ENCODE data around the gene OR2T2.
"Not testable (repeated sequence)": the region's sequence is repeated elsewhere in the genome, so short reads cannot be mapped to it uniquely, and the experiment has no call there.

The OR2T2 gene

DNA sequence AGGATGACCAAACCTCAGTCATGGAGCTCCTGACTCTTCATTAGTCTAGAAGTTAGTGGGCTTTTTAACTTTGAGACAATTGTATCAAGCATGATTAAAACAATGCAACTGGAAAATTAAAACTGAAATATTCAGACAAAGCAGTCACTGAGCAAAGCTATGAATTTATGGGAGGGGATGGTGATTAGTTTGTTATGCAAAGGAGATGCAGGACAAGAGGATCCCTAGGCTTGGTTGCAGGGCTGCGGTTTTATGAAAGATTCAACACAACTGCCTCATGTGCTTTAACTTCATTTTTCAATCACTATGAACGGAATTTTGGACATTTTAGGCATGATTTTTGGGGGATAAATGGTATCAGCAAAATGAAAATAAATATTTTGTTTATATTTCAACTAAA lies 26.7 kb downstream of the OR2T2 start:
- not testable (repeated sequence) for ATAC-seq (replicated peaks); H3K27ac Mint-ChIP-seq; DNase-seq; H3K4me1 Mint-ChIP-seq (ENCODE audit: low read depth in 2 of 2); H3K4me3 Mint-ChIP-seq; H3K9me3 Mint-ChIP-seq; H3K36me3 Mint-ChIP-seq (ENCODE audit: insufficient read depth)
- peaks cover 0 to 16% of the 10 kb centered on the region in 2 donors for H3K27me3 Mint-ChIP-seq

DNA sequence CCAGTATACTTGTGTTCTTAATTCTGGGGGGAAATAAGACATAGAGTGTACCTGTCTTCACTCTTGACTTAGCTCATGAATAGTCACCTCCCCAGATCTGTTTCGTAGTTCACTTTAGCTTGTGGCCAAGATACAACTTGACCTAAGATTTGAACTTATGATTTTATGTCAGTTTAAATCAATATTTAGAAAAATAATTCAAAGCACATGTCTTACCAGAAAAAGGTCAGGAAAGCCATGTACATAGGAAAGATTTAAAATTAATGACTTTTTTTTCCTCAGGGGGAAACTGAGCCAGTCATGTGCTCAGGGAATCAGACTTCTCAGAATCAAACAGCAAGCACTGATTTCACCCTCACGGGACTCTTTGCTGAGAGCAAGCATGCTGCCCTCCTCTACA lies 27.6 kb downstream of the OR2T2 start, which contains the start of gene OR2T3:
Gene OR2T3, plus strand, starts transcription at position 301 of the 400 bp plus-strand sequence. Its CDS starts 0 bp downstream, at position 301.
- not testable (repeated sequence) for H3K9me3 Mint-ChIP-seq; ATAC-seq (replicated peaks); H3K36me3 Mint-ChIP-seq (ENCODE audit: insufficient read depth); H3K4me3 Mint-ChIP-seq; H3K4me1 Mint-ChIP-seq (ENCODE audit: low read depth in 2 of 2); H3K27ac Mint-ChIP-seq; DNase-seq
- H3K27me3 Mint-ChIP-seq: peaks cover 0 to 12% of the 10 kb centered on the region in 2 donors

DNA sequence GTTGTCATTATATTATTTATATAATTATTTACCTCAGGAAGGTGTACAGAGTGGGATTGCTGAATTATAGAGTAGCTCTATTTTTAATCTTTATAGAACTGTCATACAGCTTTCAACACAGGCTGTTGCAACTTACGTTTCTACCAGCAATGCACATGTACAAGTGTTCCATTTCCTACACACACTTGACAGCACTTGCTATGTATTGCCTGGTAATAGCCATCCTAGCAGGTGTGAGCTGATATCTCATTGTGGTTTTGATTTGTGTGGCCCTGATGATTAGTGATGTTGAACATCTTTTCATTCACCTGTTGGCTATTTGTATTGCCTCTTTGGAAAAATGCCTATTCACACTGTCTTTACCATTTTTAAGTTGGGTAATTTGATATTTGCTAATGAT lies 30.2 kb downstream of the OR2T2 start:
- DNase-seq; ATAC-seq (replicated peaks); H3K9me3 Mint-ChIP-seq; H3K4me3 Mint-ChIP-seq; H3K27me3 Mint-ChIP-seq; H3K27ac Mint-ChIP-seq; H3K4me1 Mint-ChIP-seq (ENCODE audit: low read depth in 2 of 2); H3K36me3 Mint-ChIP-seq (ENCODE audit: insufficient read depth): not testable (repeated sequence)

DNA sequence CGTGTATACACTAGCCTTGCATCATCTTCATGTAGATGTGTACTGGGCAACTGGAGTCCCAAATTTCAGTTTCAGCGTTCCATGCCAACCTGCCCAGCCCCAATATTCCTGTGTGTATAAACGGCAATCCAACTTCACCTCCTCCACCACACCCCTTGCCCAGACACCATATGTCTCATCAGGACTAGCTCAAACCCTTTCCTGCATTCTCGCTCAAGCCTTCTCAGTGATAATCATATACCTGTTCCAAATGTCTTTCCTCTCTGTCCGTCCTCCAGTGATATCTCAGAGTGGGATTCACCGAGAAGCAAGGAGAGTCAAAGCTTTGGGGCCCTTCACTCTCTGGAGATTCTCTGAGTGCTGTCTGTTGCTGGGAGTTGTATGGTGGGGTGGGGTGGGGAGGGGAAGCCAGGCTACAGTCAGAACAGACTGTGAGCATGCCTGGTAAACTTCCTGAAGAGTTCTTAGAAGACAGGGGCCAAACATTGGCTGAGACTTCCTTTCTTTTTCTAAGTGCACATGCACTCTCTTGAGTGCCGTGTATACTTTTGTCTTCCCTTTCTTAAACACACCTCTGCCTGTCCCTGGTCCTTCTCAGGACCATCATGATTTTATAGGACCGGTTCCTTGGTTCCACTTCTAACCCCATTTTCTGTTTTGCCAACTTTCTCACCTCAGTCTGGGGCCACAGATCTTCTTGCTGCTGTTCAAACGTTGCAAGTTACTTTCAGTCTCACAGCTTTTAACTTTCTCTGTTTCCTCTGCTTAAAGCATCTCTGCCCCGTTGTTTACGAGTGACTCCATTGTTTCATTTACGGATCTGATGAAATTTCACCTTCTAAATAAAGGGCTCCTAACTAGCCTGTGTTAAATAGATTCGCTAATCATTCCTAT lies 36.5 kb downstream of the OR2T2 start:
- not testable (repeated sequence) for DNase-seq; H3K9me3 Mint-ChIP-seq; H3K27me3 Mint-ChIP-seq; H3K36me3 Mint-ChIP-seq (ENCODE audit: insufficient read depth); H3K4me1 Mint-ChIP-seq (ENCODE audit: low read depth in 2 of 2)
- Mint-ChIP-seq H3K4me3 (peak overlapping the region; percentile 24 to 70), H3K27ac (peak overlapping the region; percentile 22 to 30)
- peak; percentile 64 for ATAC-seq (replicated peaks)

DNA sequence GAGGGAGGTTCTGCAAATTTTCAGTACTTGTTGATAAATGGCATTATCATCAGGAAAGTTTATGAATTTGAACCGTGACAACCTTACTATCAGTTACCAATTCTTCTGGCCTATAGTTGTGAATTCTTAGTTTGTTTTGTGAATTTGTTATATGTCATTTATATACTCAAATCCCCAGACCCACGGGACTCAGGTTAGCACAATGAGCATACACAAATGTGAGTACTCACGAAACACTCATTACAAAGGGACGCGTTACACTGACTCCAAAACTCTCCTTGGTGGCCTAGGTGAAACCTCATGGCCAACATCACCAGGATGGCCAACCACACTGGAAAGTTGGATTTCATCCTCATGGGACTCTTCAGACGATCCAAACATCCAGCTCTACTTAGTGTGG lies 42.9 kb downstream of the OR2T2 start, which contains the start of gene OR2T5:
Gene OR2T5, plus strand, starts transcription at position 301 of the 400 bp plus-strand sequence. Its CDS starts 0 bp downstream, at position 301.
- not testable (repeated sequence) for H3K27ac Mint-ChIP-seq; ATAC-seq (replicated peaks); H3K9me3 Mint-ChIP-seq; H3K4me1 Mint-ChIP-seq (ENCODE audit: low read depth in 2 of 2); DNase-seq; H3K4me3 Mint-ChIP-seq; H3K36me3 Mint-ChIP-seq (ENCODE audit: insufficient read depth); H3K27me3 Mint-ChIP-seq

DNA sequence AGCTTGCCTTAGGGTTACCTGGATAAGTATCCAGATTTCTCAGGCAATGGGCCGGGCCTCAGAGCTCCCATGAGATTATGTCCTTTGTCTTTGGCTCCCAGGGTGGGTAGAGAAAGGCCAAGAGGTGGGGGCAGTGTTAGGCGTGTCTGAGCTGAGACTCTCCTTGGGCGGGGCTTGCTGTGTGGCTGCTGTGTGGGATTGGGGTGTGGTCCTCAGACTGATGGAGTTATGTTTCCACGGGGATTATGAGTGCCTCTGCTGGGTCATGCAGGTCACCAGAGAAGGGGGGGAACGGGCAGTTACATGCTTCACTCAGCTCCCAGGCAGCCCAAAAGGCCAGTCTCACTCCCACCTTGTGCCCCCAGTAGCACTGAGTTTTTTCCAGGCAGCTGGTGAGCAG lies 51.2 kb downstream of the OR2T2 start:
- not testable (repeated sequence) for H3K27ac Mint-ChIP-seq; H3K9me3 Mint-ChIP-seq; H3K36me3 Mint-ChIP-seq (ENCODE audit: insufficient read depth); DNase-seq; H3K4me3 Mint-ChIP-seq; H3K27me3 Mint-ChIP-seq; ATAC-seq (replicated peaks); H3K4me1 Mint-ChIP-seq (ENCODE audit: low read depth in 2 of 2)

DNA sequence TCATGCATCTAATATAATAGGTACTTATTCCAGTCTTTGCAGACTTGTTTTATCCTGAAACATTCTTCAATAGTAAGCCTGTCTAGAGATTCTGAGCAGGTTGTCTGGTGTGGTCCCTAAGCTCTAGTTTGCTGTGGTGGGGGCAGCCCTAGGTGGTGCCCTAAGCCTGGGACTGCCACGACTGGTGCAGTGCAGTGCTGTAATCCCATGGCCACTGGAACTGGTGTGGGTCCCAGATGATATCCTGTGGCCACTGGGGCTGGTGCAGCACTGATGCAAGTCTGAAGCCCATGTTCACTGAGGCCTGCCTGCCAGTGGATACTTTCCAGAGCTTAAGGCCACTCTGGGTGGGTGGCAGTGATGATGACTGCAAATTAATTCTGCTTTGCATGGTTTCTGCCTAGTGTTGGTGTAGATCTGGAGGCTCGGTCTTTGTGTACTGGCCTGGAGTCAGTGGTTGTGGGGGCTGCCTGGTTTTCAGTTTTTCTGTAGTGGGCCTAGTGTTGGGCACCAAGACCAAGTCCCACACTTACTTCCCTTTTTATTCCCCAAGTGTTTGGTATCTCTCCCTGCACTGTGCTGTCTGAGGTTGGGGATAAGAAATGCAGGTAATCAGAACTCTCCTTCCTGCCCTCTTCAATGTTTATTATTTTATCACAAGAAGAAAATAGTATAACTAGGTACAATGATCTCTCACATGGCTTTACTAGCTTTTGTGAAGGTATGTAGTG lies 55.0 kb downstream of the OR2T2 start:
- not testable (repeated sequence) for H3K27ac Mint-ChIP-seq; H3K4me3 Mint-ChIP-seq; ATAC-seq (replicated peaks); H3K9me3 Mint-ChIP-seq; H3K4me1 Mint-ChIP-seq (ENCODE audit: low read depth in 2 of 2); H3K36me3 Mint-ChIP-seq (ENCODE audit: insufficient read depth); H3K27me3 Mint-ChIP-seq; DNase-seq
